Measurements from ENCODE around the gene INPP5A. TPM values are rescaled to one million over a fixed set of nuclear protein-coding genes. Genes with fewer than 3 reads are reported as not detected.

INPP5A gene
- total and polyA plus RNA-seq, 10 of the 15 experiments (the other 5 are each of a cell fraction or from before 2014, with no cell fraction given): 0.52 to 15.0 (median 6.3) TPM

GRCh38 chr10:132638130-132638515 is 100.5 kb downstream of the INPP5A start:
- 26% methylated on average over 8 of the region's 8 CpGs for WGBS (ENCODE audit: insufficient coverage, insufficient replicate concordance, low lambda C conversion rate, missing lambda C conversion rate)
- Histone ChIP-seq H3K4me3 (no peak overlapping the region), H2AFZ (ENCODE audit: control insufficient read depth, low read depth, low read length) (no peak overlapping the region), H3K27ac (ENCODE audit: control insufficient read depth, insufficient read depth) (no peak overlapping the region), H3K4me2 (ENCODE audit: control insufficient read depth, insufficient read depth) (no peak overlapping the region), H3K4me1 (ENCODE audit: control insufficient read depth, insufficient read depth, low read length) (no peaks in the 10 kb centered on the region), H3K36me3 (ENCODE audit: control insufficient read depth in 2 of 2, insufficient read depth in 2 of 2, low read length in 1 of 2) (no peaks in the 10 kb centered on the region), H3K79me2 (ENCODE audit: control insufficient read depth, insufficient read depth, low read length) (no peaks in the 10 kb centered on the region), H3K9ac (ENCODE audit: control insufficient read depth, insufficient read depth, low read length) (no peak overlapping the region), H3K9me3 (replicated peaks; ENCODE audit: control insufficient read depth, insufficient read depth, low read length) (no peaks in the 10 kb centered on the region), H3K27me3 (replicated peaks in 1 of 2; ENCODE audit: control insufficient read depth in 2 of 2, insufficient read depth in 2 of 2, low read length in 1 of 2) (no peaks in the 10 kb centered on the region), H4K20me1 (ENCODE audit: control insufficient read depth, insufficient read depth) (no peaks in the 10 kb centered on the region)
- ChIA-PET SMC1A (ENCODE audit: uncharacterized antibody, unreplicated experiment) (interaction anchor here (1.2 to 2.4 kb wide), 2 partner anchors 176 to 179 kb away, joined by 4 to 16 read pairs; no protein-coding TSS in a partner anchor), POLR2A (no interaction called here), CTCF (interaction anchor here (0.7 to 1.6 kb wide), 3 partner anchors 9 to 178 kb away, joined by 3 to 9 read pairs (median 3); no protein-coding TSS in a partner anchor), RAD21 (ENCODE audit: unreplicated experiment) (interaction anchor here (1.5 kb wide), 1 partner anchor 179 kb away, joined by 3 read pairs; no protein-coding TSS in a partner anchor)
- FAIRE-seq (no peak), ATAC-seq (peak; percentile 41), DNase-seq (ENCODE audit: low read depth, low spot score) (no peak)
- no TSS peak for BruUV-seq (replicated peaks)
- no peak for TF ChIP-seq MEF2B (IDR thresholded peaks at IDR 0.05; ENCODE audit: partially characterized antibody, poor library complexity, severe bottlenecking)
- no peak for TF ChIP-seq RCOR1 (conservative IDR thresholded peaks at IDR 0.05; ENCODE audit: low read depth, low read length)
- TF ChIP-seq POLR2AphosphoS5 (IDR thresholded peaks at IDR 0.05; ENCODE audit: low read length): no peak
- no peak for TF ChIP-seq KLF5 (IDR thresholded peaks at IDR 0.05; ENCODE audit: partially characterized antibody)
- TF ChIP-seq ZZZ3 (IDR thresholded peaks at IDR 0.05; ENCODE audit: control insufficient read depth, insufficient read length, low read depth): no peak
- TF ChIP-seq, protein P1, sequence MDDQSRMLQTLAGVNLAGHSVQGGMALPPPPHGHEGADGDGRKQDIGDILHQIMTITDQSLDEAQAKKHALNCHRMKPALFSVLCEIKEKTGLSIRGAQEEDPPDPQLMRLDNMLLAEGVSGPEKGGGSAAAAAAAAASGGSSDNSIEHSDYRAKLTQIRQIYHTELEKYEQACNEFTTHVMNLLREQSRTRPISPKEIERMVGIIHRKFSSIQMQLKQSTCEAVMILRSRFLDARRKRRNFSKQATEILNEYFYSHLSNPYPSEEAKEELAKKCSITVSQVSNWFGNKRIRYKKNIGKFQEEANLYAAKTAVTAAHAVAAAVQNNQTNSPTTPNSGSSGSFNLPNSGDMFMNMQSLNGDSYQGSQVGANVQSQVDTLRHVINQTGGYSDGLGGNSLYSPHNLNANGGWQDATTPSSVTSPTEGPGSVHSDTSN (IDR thresholded peaks at IDR 0.05; ENCODE audit: insufficient replicate concordance, low read depth, low read length): no peak
- TF ChIP-seq REST (IDR thresholded peaks at IDR 0.05; ENCODE audit: low read depth, low read length): no peak
- TF ChIP-seq EED (IDR thresholded peaks at IDR 0.05; ENCODE audit: low read depth): no peak
- no peak for TF ChIP-seq FOXK2 (IDR thresholded peaks at IDR 0.05)
- TF ChIP-seq SUPT20H (IDR thresholded peaks at IDR 0.05; ENCODE audit: borderline replicate concordance, control insufficient read depth, low read depth, low read length): no peak
- no peak for TF ChIP-seq PAX8 (IDR thresholded peaks at IDR 0.05)
- TF ChIP-seq BRCA1 (IDR thresholded peaks at IDR 0.05; ENCODE audit: low read depth, low read length): no peak
- no peak for TF ChIP-seq IKZF1 (conservative IDR thresholded peaks at IDR 0.05)
- no peak for TF ChIP-seq MYC (IDR thresholded peaks at IDR 0.05; ENCODE audit: insufficient read depth, insufficient read length, insufficient replicate concordance, low read length, severe bottlenecking)
- TF ChIP-seq MXI1 (IDR thresholded peaks at IDR 0.05; ENCODE audit: low read depth, low read length): no peak
- intact Hi-C loops (cut with micrococcal nuclease; ENCODE audit: unreplicated experiment) (loop anchor here (5.0 kb wide), 1 partner anchor 101 kb away; the partner anchor contains the start of gene INPP5A), in situ Hi-C loops (cut with MboI) (loop anchor here (5.0 to 10.0 kb wide), 2 partner anchors 181 to 413 kb away; no protein-coding TSS in a partner anchor)

Measured in GM12878 (cell line).